Sigmoid colon (tissue), 4 donors: Measurements from ENCODE around the gene MTA3.

ENCODE experiments used
- CTCF ChIP-seq, 4 experiments: fragments of 450-650 bp in 3 of 4; fragments of 200-600 bp in 1 of 4; IDR thresholded peaks; one replicate each; pipeline ENCODE4 v1.5.1; 2016 to 2019; ENCODE audit warnings: antibody characterized with exemption in 4 of 4, mild to moderate bottlenecking in 3 of 4, moderate library complexity in 2 of 4
- POLR2A ChIP-seq, 2 donors: fragments of 450-650 bp; IDR thresholded peaks; one replicate each; pipeline ENCODE4 v1.6.1; 2016; ENCODE audit warnings: antibody characterized with exemption in 2 of 2, mild to moderate bottlenecking in 2 of 2, moderate library complexity in 2 of 2
- POLR2AphosphoS5 ChIP-seq, 4 donors: sonication (generic); formaldehyde crosslinking; IDR thresholded peaks; one replicate each; pipeline ENCODE4 v1.6.1; 2017; ENCODE audit warnings: antibody characterized with exemption in 4 of 4

DNA sequence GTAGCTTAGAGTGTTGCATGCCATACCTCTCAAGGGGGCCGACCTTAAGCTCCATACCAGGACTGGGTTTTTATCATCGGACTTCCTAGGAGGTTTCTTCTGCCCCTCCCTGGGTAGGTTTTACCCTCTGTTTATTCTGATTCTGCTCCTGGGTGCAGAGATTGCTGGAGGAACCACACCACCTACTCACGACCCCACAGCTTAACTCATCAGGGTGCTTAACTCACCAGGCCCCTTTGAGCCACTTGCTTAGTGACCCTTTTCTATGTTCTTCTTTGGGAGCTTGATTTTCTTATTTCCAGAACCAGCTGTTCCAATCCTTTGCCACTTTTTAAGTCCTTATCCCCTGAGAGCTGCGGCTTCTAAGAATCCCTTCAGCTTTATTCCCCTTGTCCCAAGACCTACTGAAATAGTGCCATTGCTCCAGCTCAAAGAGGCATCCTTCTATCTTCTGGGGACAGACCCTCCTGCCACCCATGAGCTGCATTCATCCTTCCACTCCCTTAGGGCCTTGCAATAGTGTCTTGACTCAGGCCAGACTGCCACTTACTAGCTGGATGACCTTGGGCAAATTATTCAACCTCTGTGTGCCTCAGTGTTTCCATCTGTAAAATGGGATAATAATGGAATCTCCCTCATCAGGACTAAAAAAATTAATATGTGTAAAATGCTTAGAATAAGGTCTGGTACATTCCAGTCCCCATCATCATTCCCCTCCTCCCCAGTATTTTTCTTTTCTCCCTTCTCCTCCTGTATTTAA lies 189.7 kb downstream of the MTA3 start:
- TF ChIP-seq CTCF (IDR thresholded peaks at IDR 0.05) (no peak), POLR2AphosphoS5 (IDR thresholded peaks at IDR 0.05) (no peak), POLR2A (IDR thresholded peaks at IDR 0.05) (no peak)
